Adrenal gland (tissue), 12 donors: ENCODE measurements around the gene PHKG2. TPM values are rescaled to one million over a fixed set of nuclear protein-coding genes. Genes with fewer than 3 reads are reported as not detected.

Experiments used
- DNase-seq, 7 donors: peaks; one replicate each; pipeline ENCODE4 v3.0.0-alpha.2; 2019 to 2020
- H3K27ac ChIP-seq, 5 donors: fragments of 200-600 bp; sonication (generic) in 4 of 5; 1 replicate in 3 of 5; 2 replicates in 2 of 5; pipeline versions ENCODE4 v1.5.1 to v1.8.0; 2016 to 2020; ENCODE audit warnings: mild to moderate bottlenecking in 1 of 5
- H3K27me3 ChIP-seq: fragments of 200-600 bp; 2 replicates; pipeline ENCODE4 v1.8.0; 2021
- H3K36me3 ChIP-seq, 2 donors: fragments of 200-600 bp; replicated peaks in 1 of 2; 1 replicate in 1 of 2; 2 replicates in 1 of 2; pipeline versions ENCODE4 v1.5.1 to v1.8.0; 2018 to 2022
- H3K4me1 ChIP-seq, 2 donors: fragments of 200-600 bp; replicated peaks in 1 of 2; 1 replicate in 1 of 2; 2 replicates in 1 of 2; pipeline versions ENCODE4 v1.5.1 to v1.8.0; 2018 to 2021
- H3K4me3 ChIP-seq, 4 donors: fragments of 200-600 bp; sonication (generic) in 3 of 4; one replicate each; pipeline ENCODE4 v1.5.1; 2016 to 2018
- H3K9me3 ChIP-seq, 3 donors: fragments of 200-600 bp; sonication (generic) in 1 of 3; replicated peaks in 1 of 3; 1 replicate in 2 of 3; 2 replicates in 1 of 3; pipeline versions ENCODE4 v1.5.1 to v1.8.0; 2016 to 2021
- CTCF ChIP-seq, 6 experiments: fragments of 450-650 bp in 4 of 6; fragments of 200-600 bp in 2 of 6; sonication (generic) in 1 of 6; IDR thresholded peaks; 1 replicate in 5 of 6; 2 replicates in 1 of 6; pipeline versions ENCODE4 v1.5.1 to v1.8.0; 2016 to 2021; ENCODE audit warnings: antibody characterized with exemption in 6 of 6, mild to moderate bottlenecking in 2 of 6, moderate library complexity in 1 of 6
- POLR2A ChIP-seq, 2 donors: fragments of 450-650 bp; IDR thresholded peaks; one replicate each; pipeline ENCODE4 v1.6.1; 2017; ENCODE audit warnings: antibody characterized with exemption in 2 of 2, mild to moderate bottlenecking in 2 of 2, moderate library complexity in 1 of 2
- WGBS, 4 donors: extraction: QIAGEN DNeasy Blood & Tissue Kit in 2 of 4; methylation state at CpG; one replicate each; pipeline versions ENCODE4 v1.1.5 to v1.1.7; 2013 to 2017; 5-methylcytosine and 5-hydroxymethylcytosine counted together
- intact Hi-C, 2 donors: fragments of 100-400 bp; cut with DNase I; formaldehyde crosslinking; loops; one replicate each; pipeline versions ENCODE4 v1.14.1 to v1.15.0; 2022 to 2023
- polyA plus RNA-seq, 3 donors: library from polyadenylated mRNA; stranded (reverse); fragments of 200-250 nt in 2 of 3; fragments of 350-450 nt in 1 of 3; fragmentation: Illumina TruSeq in 1 of 3; extraction: RNeasy Lipid Tissue Mini Kit (QIAGEN cat#74804) in 1 of 3; gene quantifications; one replicate each; pipeline ENCODE4 v1.2.3, GENCODE V29; 2013 to 2014
- total RNA-seq, 9 donors: library from RNA; depleted of rRNA in 4 of 9; stranded (reverse); fragments of >200 nt in 4 of 9; fragments of 120-200 nt in 1 of 9; fragmentation: NEBNext Ultra II Directional in 1 of 9; extraction: Animal tissue kit (Norgen Biotek cat#: 25700) in 1 of 9; gene quantifications; one replicate each; pipeline versions ENCODE4 v1.1.0 to v1.2.4, GENCODE V29; 2013 to 2023
- donor health status: healthy with polysubstance abuse.
- donor health status: Bipolar disorder and iron deficiency.
- donor health status: DM: yes; HTN: yes; CAD: no.
- donor health status: DM: no; HTN: no; CAD: no.
- donor health status: DM: no; HTN: no; CAD: no.
- donor health status: DM: yes; HTN: yes; CAD: no.

Gene PHKG2
- total and polyA plus RNA-seq, 12 donors: 18.7 to 82.8 (median 35.2) TPM

- peaks cover 0 to 82% of the 10 kb centered on the region in 2 donors for H3K36me3 ChIP-seq
- 85 to 92% (median 88%) methylated on average over 7 to 14 of the region's 14 CpGs for WGBS, 4 donors
Observed at GRCh38 chr16:30771726-30772125, 23.5 kb downstream of the PHKG2 start.

GRCh38 chr16:30773826-30774225 lies 25.6 kb downstream of the PHKG2 start:
- Histone ChIP-seq H3K36me3 (peaks cover 0 to 61% of the 10 kb centered on the region in 2 donors), H3K27ac (no peak overlapping the region), H3K4me3 (no peak overlapping the region), H3K4me1 (peaks cover 4 to 20% of the 10 kb centered on the region in 2 donors), H3K27me3 (no peaks in the 10 kb centered on the region), H3K9me3 (no peaks in the 10 kb centered on the region)
- WGBS, 4 donors: 82 to 94% (median 87%) methylated on average over 10 to 14 of the region's 14 CpGs
- DNase-seq: no peak
- intact Hi-C loops: no loop called here
- TF ChIP-seq CTCF (IDR thresholded peaks at IDR 0.05) (no peak), POLR2A (IDR thresholded peaks at IDR 0.05) (no peak)

More at GRCh38 chr16:30771726-30772125, 23.5 kb downstream of the PHKG2 start:
- Histone ChIP-seq H3K4me3 (no peak overlapping the region), H3K27me3 (no peaks in the 10 kb centered on the region), H3K9me3 (no peaks in the 10 kb centered on the region), H3K27ac (no peak overlapping the region), H3K4me1 (peaks cover 4 to 18% of the 10 kb centered on the region in 2 donors)
- TF ChIP-seq POLR2A (IDR thresholded peaks at IDR 0.05): no peak
- no peak for TF ChIP-seq CTCF (IDR thresholded peaks at IDR 0.05)
- no peak for DNase-seq
- intact Hi-C loops: no loop called here

GRCh38 chr16:30774367-30775130 lies 26.3 kb downstream of the PHKG2 start:
- Histone ChIP-seq H3K4me1 (peaks cover 4 to 20% of the 10 kb centered on the region in 2 donors), H3K27ac (peak overlapping the region in 4 of 5 donors; percentile 74 to 93 (median 84)), H3K4me3 (peak overlapping the region in 2 of 4 donors; percentile 40 to 70), H3K36me3 (peaks cover 0 to 54% of the 10 kb centered on the region in 2 donors), H3K27me3 (no peaks in the 10 kb centered on the region), H3K9me3 (no peaks in the 10 kb centered on the region)
- TF ChIP-seq CTCF (IDR thresholded peaks at IDR 0.05) (no peak), POLR2A (IDR thresholded peaks at IDR 0.05) (no peak)
- 48 to 94% (median 54%) methylated on average over 3 to 8 of the region's 8 CpGs for WGBS, 4 donors
- intact Hi-C loops: no loop called here
- peak in 1 of 7 donors; percentile 29 for DNase-seq

- intact Hi-C loops: no loop called here
- 8 to 12% (median 10%) methylated on average over 11 to 15 of the region's 15 CpGs; no CpG with 5 or more reads in 1 of the 4 donors for WGBS, 4 donors
- H3K4me1 ChIP-seq: peaks cover 4 to 20% of the 10 kb centered on the region in 2 donors
- TF ChIP-seq CTCF (IDR thresholded peaks at IDR 0.05): no peak
- TF ChIP-seq POLR2A (IDR thresholded peaks at IDR 0.05): no peak
- DNase-seq: no peak
- H3K27me3 ChIP-seq: no peaks in the 10 kb centered on the region
- H3K36me3 ChIP-seq: peaks cover 0 to 48% of the 10 kb centered on the region in 2 donors
- peak overlapping the region; percentile 18 to 70 (median 32) for H3K4me3 ChIP-seq
- H3K9me3 ChIP-seq: no peaks in the 10 kb centered on the region
- peak overlapping the region in 4 of 5 donors; percentile 74 to 93 (median 84) for H3K27ac ChIP-seq
Observed at GRCh38 chr16:30775131-30775391, 26.8 kb downstream of the PHKG2 start.
